HG03280 (cell line): ENCODE measurements around the gene EFNA2.
"Not testable (repeated sequence)": the region's sequence is repeated elsewhere in the genome, so short reads cannot be mapped to it uniquely, and the experiment has no call there.

ENCODE experiments used
- ATAC-seq: cut with Tn5 transposase; IDR thresholded peaks from one replicate; pipeline ENCODE4 v1.9.1; 2021; ENCODE audit warnings: mild to moderate bottlenecking, moderate library complexity; ENCODE audit not compliant: unreplicated experiment

The EFNA2 gene

GRCh38 chr19:1285737-1286360, at the start of gene EFNA2:
TSS of gene EFNA2 (plus strand) at chr19:1285873. CDS start at chr19:1286169, 296 bp downstream.
- ATAC-seq: no peak

GRCh38 chr19:1236576-1236975, 49.1 kb upstream of the EFNA2 start:
- no peak for ATAC-seq

- no peak for ATAC-seq
These were observed 48.5 kb upstream of the EFNA2 start for GRCh38 chr19:1237027-1237659.

GRCh38 chr19:1237754-1238368, 47.8 kb upstream of the EFNA2 start, which contains the start of gene CBARP:
TSS of gene CBARP (minus strand) at chr19:1238005. CDS start at chr19:1236100, 1,905 bp downstream.
- ATAC-seq: no peak

- no peak for ATAC-seq
These were observed 47.0 kb upstream of the EFNA2 start for GRCh38 chr19:1238369-1239303.

- ATAC-seq: no peak
These were observed 46.3 kb upstream of the EFNA2 start for GRCh38 chr19:1239420-1239795.

GRCh38 chr19:1239796-1240737, 45.6 kb upstream of the EFNA2 start:
- ATAC-seq: no peak

- ATAC-seq: no peak
These were observed 44.7 kb upstream of the EFNA2 start for GRCh38 chr19:1240925-1241324.

GRCh38 chr19:1241417-1242095, 44.1 kb upstream of the EFNA2 start, which contains the start of gene ATP5F1D:
TSS of gene ATP5F1D (plus strand) at chr19:1241751. CDS start at chr19:1241851, 100 bp downstream.
- ATAC-seq: peak; percentile 56

- ATAC-seq: no peak
These were observed 41.6 kb upstream of the EFNA2 start for GRCh38 chr19:1243768-1244692.

GRCh38 chr19:1244693-1245451, 40.8 kb upstream of the EFNA2 start:
- no peak for ATAC-seq

GRCh38 chr19:1245494-1246264, 40.0 kb upstream of the EFNA2 start:
- ATAC-seq: no peak

- not testable (repeated sequence) for ATAC-seq
These were observed 39.2 kb upstream of the EFNA2 start for GRCh38 chr19:1246265-1247087.

GRCh38 chr19:1247748-1248138, 37.9 kb upstream of the EFNA2 start:
- no peak for ATAC-seq

GRCh38 chr19:1248139-1248785, 37.4 kb upstream of the EFNA2 start, which contains the start of gene MIDN:
TSS of gene MIDN (plus strand) at chr19:1248583. CDS start at chr19:1250297, 1,714 bp downstream.
- peak; percentile 10 for ATAC-seq
